G401.6 (cell line): Measurements from ENCODE around the gene ZDHHC14.
"Not testable (repeated sequence)": the region's sequence is repeated elsewhere in the genome, so short reads cannot be mapped to it uniquely, and the experiment has no call there.

Experiments used
- FAIRE-seq: peaks from 2 replicates; lab custom pipeline; 2012; peaks lifted over from hg19 to GRCh38; lab: Jason Lieb, UNC

Gene ZDHHC14

DNA sequence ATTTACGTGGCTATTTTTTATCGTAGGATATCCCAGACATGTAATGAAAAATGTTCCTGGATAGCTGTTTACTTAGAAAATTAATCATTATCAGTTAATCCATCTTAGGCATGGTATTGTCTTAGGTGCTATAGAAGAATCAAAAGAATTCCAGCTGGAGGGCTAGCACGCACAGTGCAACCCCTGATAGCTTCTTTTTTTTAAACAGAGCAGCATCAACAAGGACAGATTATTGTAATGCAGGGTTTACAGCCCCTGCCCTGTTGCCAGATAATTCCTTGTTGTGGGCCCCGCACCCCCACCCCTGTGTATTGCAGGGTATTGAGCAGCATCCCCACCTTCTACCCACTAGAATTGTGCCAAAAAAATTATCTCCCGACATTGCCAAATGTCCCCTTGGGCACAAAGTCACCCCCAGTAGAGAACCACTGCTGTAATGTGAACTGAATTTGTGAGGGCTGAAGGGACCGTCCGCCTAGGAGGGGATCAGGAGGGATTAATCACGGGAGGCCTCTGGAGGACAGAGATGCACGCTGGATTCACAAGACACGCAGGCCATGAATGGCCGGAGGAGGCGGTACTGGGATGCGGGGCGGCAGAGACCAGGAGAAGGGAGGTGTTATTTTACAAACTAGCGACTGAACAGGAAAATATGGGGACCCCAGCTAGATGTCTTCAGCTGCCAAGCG lies 174.6 kb downstream of the ZDHHC14 start:
- no peak for FAIRE-seq

DNA sequence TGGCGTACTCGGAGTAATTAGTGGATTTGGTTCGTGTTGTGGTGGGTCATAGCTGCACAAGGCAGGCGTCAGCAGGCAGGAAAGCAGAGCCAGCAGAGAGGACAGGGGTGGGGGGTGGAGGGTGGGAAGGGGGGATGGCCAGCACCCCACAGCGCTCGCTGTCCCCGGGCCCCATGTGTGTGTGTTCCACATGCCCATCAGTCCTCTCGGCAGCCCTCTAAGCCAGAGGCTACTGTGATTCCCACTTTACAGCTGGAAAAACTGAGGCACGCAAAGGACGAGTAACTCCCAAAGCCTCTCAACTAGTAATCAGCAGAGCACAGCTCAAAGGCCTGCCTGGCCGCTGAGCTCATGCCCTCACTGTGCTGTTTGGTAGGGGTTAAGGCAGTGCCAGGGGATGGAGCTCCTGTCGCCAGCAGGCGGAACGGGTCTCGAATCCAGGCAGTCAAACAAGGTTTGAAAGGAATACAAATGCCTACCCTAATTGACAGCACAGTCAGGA lies 175.2 kb downstream of the ZDHHC14 start:
- FAIRE-seq: no peak

DNA sequence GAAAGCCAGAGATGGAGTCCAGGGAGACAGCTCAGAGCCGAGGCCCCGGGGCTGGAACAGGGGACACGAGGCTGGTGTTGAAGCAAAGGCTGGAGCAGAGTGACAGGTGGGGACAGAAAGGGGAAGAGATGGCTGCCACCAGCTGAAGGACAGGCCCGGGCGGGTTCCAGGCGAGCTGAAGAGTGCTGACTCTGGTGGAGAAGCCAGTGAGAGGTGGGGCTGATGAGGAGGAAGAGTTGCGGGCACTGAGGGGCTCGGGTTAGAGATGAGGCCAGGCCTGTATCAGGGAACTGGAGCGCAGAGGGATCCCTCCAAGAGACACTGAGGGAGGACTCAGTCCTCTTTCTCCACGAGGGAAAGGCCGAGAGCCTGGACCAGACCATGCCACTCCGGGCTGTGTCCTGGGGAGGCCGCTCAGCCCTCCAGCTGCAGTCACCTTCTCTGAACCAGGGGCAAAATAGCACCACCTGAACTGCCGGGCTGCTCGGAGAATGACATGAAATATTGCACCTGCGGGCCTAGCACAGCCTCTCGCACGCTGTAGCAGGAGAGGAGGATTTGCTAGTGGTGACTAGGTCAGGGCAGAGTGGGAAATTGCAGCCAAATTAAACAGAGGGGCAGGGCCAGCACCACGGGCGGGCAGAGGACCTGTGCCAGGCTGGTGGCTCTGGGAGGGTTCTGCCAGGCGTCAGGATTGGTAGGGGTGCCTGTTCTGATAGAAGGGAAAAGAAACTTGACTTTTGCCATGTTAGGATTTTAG lies 175.9 kb downstream of the ZDHHC14 start:
- no peak for FAIRE-seq

DNA sequence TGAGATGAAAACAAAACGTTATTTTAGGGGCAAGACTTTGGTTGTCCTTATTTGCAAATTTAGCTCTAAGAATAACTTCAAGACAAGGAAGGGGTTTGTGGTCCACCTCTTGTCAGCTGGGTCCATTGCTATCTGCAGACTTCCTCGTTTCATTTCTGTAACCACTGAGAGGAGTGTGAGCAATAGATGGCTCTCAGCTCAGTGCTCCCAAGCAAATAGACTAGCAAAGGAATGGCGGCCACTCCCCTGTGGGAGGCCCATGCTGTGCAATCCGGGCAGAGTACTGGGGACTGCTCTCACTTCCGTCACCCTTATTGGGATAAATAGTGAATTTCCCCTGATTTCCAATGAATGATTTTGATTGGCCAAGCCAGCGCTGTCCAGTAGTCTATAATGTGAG lies 176.6 kb downstream of the ZDHHC14 start:
- FAIRE-seq: no peak

DNA sequence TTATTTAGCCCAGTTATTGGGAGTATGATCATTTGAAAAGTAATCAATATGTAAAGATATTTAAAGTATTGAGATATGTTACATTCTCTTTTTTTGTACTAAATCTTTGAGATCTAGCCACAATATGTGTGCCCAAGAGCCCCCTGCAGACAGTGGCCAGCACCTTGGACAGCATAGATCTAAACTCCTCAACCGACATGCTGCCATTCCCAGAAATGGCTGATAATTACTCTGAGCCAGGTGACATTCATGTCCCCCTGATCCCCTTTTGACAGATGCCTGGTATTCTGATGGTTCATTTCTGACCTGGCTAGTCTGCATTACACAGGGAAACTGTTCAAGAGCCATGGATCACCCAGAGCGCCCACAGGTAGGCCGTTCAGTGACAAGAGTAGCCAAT lies 177.1 kb downstream of the ZDHHC14 start:
- FAIRE-seq: no peak

DNA sequence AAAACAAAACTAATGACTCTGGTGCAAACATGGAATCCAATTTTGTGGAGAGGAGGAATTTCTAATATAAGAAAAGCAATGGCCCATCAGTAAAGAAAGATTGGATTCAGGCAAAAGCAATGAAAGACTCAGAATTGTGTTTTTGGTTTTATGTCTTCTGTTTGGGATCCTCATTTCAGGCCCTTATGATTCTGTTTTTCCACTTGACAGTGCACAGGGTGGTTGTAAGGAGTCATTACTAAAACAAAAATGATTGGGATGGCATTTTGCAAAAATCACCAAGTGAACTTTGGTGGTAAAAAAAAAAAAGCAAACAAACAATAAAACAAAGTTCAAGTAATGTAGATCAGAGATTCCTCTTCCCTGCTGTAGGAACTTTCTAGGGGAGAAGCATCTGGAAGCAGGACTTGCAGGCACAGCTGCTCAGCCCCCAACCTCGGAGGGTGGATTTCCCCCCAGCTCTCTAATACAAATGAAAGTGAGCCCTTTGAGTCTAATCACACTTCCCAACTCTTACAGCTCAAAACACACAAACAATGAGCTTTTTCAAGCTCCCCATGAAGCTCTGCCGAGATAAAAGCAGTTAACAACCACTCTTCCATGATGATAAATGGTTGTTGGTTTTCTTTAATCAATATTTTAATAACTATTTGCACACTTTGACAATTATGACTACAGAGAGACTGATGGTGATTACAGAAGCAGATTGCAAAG lies 177.7 kb downstream of the ZDHHC14 start:
- FAIRE-seq: no peak

DNA sequence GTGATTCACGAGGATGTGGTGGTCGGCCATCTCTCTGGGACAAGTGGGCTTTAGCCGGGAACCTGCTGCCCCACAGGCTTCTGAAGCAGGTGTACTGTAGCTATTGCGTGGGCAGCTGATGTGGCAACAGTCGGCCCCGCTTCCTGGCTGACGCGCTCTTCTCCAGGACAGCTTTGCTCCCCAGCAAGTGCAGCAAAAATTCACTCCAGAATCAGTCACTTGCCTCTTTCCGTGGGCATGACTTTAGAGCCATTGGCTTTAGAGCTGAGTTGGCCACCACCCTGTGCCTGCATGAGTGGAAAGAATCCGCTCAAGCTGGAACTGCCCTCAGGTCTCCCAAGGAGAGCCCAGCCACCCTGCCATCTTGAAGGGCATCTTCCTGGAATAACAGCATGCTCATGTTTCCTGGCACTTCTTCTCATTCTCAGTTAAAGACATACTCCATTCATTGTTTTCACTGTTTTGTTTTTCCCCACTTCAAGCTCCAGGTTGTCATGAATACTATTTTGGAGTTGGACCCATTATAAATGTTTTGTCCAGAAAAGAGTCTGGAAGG lies 178.3 kb downstream of the ZDHHC14 start:
- no peak for FAIRE-seq

DNA sequence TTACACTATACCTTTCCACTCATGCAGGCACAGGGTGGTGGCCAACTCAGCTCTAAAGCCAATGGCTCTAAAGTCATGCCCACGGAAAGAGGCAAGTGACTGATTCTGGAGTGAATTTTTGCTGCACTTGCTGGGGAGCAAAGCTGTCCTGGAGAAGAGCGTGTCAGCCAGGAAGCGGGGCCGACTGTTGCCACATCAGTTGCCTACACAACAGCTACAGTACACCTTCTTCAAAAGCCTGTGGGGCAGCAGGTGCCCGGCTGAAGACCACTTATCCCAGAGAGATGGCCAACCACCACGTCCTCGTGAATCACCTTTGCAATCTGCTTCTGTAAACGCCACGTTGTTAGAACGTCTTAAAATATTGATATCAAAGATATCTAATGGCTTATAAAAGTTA lies 179.1 kb downstream of the ZDHHC14 start:
- FAIRE-seq: not testable (repeated sequence)

DNA sequence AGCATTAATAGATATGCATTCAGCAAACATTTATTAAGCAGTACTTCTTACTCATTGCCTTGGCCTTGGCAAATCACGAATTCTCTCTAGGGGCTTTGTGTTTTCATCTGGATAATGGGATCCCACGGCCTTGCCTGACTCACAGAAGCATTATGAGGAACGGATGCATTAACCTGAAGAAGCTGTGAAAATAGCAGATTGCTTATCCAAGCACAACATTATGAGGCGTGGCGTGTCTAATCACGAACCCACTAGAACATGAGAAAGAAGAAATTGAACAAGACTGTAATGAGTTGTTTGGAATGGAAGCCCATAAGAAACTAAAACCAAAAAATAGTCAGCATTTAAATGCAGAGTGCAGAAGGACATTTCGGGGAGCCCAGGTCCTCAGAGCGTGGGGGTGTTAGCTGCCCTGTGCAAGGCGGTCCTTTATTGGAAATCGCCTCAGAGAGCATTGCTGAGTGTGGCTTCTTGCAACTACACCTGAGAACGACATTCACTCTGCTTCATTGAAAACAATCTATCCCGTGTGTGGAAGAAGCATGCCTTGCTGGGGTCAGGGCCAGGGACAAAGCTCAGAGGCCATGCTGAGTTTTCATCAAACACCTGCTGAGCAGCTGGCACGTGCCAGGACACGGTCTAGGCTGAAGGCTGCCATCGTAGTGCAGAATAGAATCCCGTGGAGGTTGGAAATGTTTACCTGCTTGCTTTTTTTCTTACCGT lies 179.9 kb downstream of the ZDHHC14 start:
- FAIRE-seq: no peak

DNA sequence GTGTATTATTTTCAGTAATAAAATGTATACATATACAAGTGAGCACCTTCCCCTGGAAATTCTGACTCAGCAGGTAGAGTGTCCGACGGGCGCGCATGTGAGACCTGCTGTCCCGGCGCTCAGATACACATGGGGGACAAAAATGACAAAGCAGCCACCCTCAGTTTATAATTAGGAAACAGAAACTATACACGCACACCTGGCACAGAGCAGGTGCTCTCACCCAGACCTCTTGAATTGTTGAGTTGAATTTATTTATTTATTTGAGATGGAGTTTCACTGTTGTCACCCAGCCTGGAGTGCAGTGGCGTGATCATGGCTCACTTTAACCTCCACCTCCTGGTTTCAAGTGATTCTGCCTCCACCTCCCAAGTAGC lies 180.4 kb downstream of the ZDHHC14 start:
- no peak for FAIRE-seq

DNA sequence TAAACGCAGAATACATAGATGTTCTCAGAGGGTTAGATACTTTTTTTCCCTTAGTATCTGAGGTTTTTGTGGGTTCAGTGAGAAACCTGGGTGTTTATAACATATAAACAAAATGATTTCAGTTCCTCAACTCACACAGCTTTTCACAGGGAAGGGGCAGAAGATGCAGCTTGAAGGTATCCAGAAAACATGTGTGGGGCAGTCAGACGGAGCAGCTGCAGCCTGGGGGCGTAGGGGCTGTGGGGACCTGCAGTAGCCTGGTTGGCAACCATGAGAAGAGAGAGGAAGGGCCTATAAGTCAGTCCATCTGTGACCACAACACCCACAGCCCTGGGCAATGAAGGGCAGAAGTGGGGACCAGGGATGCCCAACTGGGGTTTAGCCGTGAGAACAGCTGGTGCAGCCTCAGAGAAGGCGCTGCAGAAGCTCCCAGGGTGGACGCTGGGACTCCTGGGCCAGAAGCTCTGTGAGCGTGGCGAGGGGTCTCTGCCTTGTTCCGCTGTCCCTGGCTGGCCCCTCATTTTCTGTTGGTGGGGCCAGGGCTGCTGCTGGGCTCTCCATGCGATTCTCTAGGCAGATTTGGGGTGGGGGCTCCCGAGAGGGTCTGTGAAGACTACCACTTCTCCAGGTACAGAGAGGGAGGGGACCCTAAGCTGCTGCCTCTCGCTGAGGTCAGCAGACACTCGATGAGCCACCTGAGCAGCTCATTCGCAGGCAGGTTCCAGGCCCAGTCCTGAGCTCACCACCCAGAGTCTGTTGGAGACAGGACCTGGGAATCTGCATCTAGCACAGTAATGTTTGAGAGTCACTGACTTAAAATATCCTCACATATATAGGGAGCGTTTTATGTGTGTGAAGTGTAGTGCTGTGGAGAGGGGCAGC lies 181.2 kb downstream of the ZDHHC14 start:
- FAIRE-seq: no peak

DNA sequence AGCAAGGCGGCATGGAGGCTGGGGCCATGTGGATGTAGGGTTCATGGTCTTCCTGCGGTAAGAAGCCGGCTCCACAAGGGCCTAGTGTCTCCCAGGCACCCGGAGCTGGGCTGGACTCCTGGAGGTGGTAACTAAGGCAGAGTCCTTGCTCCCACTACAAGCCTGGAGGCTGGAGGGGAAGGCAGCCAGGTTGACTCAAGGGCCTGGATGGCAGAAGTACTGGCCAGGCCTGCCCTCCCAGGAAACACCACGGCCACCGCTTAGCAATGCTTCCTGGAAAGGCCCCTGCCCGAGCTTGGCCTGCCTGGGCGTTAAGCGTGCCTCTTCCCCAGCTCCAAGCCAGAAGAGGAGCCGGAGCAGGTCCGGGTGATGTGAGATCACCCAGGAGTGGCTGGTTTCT lies 182.0 kb downstream of the ZDHHC14 start:
- FAIRE-seq: no peak

DNA sequence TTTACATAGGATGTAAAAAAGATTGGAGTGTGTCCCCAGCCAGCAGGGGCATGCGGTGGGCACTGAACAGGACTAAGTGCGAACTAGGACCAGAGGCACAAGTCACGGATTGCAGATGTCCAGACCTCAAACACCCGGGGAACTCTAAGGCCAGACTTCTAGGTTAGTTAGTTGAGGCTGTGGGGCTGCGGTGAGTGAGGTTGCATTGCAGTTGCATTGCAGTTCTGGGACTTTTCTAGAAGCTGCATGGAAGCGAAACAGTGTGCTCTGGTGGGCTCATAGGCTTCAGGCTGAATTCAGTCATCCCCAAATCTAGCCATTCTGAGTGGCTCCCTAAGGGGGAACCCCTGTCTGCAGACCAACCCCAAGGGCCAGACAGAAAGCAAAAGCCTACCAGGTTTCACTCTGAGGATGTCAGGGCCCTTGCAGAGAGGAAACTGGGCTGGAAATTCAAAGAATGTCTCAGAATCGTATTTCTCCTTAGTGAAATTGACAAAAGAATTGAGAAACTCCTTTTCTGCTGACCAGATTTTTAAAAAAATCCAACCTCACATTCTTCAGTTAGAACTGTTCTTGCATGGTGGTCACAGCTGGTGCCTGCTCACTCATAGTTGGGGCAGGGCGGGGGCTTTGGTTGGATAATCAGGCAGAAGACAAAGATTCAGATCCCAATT lies 182.8 kb downstream of the ZDHHC14 start:
- no peak for FAIRE-seq

DNA sequence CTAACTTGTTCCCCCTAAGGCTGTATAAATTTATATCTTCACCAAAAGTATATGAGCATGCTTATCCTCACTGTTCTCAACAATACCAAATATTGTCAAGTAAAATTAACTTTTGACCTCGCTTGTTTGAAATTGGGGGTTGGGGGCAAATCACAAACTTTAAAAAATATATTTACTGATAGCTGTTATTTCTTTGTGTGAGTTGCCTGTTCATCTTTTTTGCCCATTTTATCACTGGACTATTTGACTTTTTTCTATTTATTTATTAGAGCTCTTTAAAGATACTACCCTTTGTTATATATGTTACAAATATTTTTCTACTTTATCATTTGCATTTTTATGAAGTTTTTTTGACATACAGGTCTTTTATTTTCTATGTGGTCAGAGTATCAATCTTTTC lies 187.7 kb downstream of the ZDHHC14 start:
- FAIRE-seq: no peak

DNA sequence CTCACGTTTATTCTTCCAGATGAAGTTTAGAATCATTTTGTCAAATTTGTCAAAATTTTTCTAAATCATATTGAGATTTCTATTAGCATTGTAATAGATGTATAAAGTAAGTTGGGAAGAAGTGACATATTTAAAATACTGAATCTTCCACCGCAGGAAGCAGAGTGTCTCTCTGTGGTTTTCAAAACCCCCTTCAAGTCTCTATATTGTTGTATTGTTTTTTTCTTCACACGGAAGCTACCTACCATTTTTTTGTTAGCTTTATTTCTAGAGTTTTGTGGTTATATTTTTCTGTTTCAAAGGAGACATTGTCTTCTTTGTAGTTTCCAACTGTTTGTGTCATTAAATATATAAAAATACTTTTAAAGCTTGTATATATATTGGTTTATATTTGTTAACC lies 188.6 kb downstream of the ZDHHC14 start:
- no peak for FAIRE-seq

DNA sequence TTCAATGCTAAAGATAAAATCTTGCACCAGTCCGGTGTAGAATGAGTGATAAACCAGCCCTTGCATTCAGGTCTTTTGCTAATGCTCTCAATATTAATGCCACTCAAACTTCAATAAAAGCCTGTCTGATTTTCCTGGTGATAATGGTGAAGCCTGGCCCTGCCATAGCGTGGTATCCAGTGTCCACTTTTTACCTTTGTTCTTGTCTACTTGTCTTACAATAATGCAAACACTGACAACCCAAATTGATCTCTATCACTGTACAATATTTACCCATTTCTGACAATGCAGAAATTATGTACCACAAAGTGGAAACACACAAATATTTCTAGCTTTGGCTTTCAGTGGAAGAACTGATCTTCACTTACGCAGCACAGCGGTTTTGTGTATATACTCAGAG lies 189.1 kb downstream of the ZDHHC14 start:
- no peak for FAIRE-seq

DNA sequence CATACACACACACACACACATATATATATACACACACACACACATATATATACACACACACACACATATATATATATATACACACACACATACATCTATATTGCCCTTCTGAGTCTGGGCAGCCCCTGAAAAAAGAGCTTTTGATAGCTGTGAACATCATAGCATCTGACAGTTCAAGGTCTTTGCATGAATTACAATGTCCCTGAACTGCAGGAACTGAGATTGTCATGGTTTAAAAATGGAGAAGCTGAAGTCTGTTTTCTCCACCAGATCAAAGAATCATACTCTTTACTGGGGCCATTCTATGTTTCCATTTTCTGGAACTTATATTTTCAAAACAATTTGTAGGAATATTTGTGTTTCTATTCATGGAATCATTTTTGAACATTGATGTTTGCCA lies 189.8 kb downstream of the ZDHHC14 start:
- no peak for FAIRE-seq

DNA sequence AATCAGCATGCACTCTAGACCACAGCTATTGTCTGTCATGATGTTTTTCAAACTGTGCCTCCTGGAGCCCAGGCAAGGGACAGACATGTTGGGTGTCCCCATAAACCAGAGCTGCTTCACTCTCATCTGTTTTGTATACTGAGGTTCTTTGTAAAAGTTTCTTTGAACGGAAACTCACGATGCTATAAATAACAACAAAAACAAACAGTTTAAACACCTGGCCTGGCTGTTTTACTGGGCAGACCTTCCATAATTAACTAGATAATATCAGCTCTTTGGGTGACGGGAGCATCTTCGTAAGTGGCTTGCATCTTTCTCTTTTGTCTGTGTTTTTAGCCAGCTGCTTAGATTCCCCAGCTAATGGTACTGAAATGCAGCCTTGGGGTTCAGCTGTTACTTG lies 190.3 kb downstream of the ZDHHC14 start:
- FAIRE-seq: no peak

DNA sequence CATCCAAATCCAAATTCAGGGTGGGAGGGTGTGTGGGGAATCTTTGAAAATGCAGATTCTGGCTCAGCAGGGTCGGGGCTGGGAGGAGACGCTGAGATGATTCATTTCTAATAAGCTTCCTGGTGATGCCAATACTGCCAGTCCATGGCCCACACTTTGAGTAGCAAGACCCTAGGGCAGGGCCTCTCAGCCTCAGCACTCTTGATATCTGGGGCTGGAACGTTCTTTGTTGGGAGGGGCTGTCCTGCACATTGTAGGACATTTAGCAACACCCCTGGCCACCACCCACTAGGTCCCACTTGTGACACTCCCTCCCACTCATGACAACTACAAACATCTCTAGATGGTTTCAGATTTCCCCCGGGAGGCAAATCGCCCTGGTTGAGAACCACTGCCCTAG lies 191.0 kb downstream of the ZDHHC14 start:
- no peak for FAIRE-seq

DNA sequence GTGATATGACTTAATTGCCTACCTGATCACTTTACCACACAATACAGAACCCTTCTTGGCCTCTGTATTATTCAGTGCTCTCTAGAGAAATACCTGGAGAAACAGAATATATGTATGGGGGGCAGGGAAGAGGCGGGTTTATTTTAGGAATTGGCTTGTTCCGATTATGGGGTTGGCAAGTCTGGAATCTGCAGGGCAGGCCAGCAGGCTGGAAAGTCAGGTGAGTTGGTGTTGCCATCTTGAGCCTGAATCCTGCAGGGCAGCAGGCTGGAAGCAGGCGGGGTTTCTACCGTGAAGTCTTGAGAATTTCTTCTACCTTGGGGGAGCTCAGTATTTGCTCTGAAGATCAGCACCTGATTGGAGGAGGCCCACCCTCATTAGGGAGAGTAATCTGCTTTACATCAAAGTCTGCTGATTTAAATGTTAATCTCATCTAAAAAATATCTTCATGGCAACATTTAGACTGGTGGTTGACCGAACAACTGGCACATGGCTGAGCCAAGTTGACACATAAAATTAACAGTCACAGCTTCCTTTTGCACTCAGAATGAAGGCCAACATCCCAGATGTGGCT lies 193.9 kb downstream of the ZDHHC14 start:
- FAIRE-seq: no peak
